ENCODE results near the gene CLUH.
"Not testable (repeated sequence)": the region's sequence is repeated elsewhere in the genome, so short reads cannot be mapped to it uniquely, and the experiment has no call there.

The CLUH gene

DNA sequence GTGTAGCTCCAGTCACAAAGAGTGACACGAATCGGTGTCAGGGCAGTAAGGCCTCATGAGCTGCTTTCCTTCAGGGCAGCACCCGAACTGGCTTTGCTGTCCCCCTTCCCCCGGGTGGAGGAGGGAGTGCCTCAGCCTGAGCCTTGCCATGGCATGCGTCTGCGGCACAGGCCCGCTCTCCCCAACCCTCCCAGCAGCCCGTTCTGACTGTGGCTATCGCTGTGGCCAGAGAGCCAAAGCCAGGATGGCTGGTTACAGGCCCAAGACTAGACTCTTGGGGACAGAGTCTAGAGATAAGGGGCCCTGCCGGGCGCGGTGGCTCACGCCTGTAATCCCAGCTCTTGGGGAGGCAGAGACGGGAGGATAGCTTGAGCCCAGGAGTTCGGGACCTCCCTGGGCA lies 25.9 kb downstream of the CLUH start:
- no peak for DNase-seq

GRCh38 chr17:2684549-2684948 lies 27.0 kb downstream of the CLUH start:
- DNase-seq = no peak

DNA sequence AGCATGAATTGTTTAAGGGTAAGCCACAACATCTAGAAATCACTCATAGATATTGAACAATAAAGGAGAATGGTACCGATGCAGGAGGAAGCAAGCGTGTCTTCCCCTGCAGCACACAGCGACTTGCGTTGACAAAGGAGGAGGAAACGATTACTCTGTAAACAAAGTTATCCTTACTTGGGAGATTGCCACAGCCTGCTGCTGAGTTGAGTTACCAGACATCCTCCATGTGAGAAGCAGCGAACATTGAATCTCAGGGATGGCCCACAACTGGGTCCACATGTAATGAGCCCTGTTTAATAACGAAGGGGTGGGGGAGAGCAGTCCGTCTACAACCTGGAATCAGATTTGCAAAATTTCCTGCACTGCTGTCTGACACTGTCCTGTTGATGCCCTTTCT lies 27.7 kb downstream of the CLUH start:
- no peak for DNase-seq

- no peak for DNase-seq
Measured at GRCh38 chr17:2682176-2682938, 29.2 kb downstream of the CLUH start.

DNA sequence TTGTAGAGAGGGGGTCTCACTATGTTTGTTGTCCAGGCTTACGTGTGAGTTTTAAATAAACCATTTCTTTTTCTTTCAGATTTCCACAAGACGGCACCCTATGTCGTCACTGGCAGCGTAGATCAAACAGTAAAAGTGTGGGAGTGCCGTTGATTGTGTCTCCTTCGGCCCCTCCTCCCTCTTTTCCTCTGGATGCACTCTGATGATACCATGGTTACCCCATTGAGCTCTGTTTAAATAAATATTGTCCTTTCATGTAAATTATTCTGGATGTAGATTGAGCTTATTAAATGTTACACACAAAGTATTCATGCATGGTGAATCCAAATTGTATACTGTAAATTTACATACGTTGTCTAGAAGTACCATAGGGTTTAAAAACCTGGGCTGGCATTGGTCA lies 29.9 kb downstream of the CLUH start:
- no peak for DNase-seq

DNA sequence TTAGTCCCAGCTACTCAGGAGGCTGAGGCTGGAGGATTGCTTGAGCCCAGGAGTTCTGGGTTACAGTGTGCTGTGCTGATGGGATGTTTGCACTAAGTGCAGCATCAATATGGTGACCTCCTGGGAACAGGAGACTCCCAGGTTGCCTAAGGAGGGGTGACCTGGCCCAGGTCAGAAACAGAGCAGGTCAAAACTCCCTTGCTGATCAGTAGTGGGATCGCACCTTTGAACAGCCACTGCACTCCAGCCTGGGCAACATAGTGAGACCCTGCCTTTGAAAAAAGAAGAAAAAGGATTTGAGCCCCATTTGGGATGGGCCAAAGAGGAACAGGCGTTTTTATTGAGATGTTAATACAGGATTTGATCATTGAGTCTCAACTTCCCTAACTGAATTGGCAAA lies 30.6 kb downstream of the CLUH start:
- DNase-seq = no peak

DNA sequence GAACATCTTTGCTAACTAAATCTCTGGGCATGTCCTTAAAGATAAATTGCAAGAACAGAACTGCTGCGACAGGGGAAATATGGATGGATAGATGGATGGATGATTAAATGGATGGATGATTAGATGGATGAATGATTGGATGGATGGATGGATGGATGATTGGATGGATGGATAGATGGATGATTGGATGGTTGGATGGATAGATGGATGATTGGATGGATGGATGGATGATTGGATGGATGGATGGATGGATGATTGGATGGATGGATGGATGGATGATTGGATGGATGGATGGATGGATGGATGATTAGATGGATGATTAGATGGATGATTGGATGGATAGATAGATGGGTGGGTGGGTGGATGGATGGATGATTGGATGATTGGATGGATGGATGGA lies 32.3 kb downstream of the CLUH start:
- DNase-seq = not testable (repeated sequence)

DNA sequence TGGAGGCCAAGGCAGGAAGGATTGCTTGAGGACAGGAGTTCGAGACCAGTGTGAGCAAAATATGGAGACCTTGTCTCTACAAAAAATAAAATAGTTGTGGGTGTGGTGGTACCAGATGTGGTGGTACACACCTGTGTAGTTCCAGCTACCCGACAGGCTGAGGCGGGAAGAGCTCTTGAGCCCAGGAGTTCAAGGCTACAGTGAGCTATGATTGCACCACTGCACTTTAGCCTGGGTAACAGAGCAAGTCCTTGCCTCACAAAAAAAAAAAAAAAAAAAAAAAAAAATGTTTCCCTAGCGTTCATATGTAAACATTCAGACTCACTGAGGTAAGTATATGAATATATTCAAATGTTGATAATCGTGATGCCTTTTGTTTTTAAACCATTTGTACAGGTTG lies 39.5 kb downstream of the CLUH start:
- no peak for DNase-seq

DNA sequence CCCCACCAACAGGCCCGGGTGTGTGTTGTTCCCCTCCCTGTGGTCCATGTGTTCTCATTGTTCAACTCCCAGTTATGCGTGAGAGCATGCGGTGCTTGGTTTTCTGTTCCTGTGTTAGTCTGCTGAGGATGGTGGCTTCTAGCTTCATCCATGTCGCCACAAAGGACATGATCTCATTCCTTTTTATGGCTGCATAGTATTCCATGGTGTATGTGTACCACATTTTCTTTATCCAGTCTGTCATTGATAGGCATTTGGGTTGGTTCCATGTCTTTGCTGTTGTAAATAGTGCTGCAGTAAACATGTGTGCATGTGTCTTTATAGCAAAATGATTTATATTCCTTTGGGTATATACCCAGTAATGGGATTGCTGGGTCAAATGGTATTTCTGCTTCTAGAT lies 51.2 kb downstream of the CLUH start:
- not testable (repeated sequence) for DNase-seq

DNA sequence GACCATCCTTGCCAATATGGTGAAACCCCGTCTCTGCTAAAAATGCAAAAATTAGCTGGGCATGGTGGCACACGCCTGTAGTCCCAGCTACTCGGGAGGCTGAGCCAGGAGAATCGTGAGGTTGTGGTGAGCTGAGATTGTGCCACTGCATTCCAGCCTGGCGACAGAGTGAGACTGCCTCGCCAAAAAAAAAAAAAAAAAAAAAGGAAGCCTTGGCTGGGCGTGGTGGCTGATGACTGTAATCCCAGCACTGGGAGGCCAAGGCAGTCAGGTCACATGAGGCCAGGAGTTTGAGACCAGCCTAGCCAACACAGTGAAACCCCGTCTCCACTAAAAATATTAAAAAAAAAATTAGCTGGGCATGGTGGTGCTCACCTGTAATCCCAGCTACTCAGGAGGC lies 52.2 kb downstream of the CLUH start:
- DNase-seq = not testable (repeated sequence)

- no peak for DNase-seq
Measured at GRCh38 chr17:2656283-2656682, 55.3 kb downstream of the CLUH start.

- no peak for DNase-seq
Measured at GRCh38 chr17:2655546-2655945, 56.0 kb downstream of the CLUH start.

DNA sequence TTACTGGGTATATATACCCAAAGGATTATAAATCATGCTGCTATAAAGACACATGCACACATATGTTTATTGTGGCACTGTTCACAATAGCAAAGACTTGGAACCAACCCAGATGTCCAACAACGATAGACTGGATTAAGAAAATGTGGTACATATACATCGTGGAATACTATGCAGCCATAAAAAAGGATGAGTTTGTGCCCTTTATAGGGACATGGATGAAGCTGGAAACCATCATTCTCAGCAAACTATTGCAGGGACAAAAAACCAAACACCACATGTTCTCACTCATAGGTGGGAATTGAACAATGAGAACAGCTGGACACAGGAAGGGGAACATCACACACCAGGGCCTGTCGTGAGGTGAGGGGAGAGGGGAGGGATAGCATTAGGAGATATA lies 58.7 kb downstream of the CLUH start:
- not testable (repeated sequence) for DNase-seq

DNA sequence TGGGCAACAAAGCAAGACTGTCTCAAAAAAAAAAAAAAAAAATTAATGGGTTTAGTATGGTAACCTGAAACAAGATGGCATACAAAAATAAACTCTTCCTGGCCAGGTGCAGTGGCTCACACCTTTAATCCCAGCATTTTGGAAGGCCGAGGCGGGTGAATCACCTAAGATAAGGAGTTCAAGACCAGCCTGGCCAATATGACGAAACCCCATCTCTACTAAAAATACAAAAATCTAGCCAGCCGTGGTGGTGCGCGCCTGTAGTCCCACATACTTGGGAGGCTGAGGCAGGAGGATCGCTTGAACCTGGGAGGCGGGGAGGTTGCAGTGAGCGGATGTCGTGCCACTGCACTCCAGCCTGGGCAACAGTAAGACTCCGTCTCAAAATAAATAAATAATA lies 62.4 kb downstream of the CLUH start:
- DNase-seq = no peak

DNA sequence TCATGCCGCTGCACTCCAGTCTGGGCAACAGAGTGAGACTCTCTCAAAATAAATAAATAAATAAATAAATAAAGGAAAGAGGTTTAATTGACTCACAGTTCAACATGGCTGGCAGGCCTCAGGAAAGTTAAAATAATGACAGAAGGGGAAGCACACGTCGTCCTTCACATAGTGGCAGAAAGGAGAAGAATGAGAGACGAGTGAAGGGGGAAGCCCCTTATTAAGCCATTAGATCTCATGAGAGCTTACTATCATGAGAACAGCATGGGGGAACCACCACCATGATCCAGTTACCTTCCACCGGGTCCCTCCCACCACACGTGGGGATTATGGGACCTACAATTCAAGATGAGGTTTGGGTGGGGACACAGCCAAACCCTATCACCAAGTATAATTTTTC lies 63.6 kb downstream of the CLUH start:
- no peak for DNase-seq

GRCh38 chr17:2644971-2645370 lies 66.6 kb downstream of the CLUH start:
- no peak for DNase-seq
